ENCODE results near the gene KCNK17. TPM values are rescaled to one million over a fixed set of nuclear protein-coding genes. Genes with fewer than 3 reads are reported as not detected.

KCNK17 gene
- total RNA-seq, 1 donor from 2014 or later, result 3.7 TPM

- no peaks in the 10 kb centered on the region for H3K4me1 ChIP-seq
- no peak overlapping the region for H3K4me3 ChIP-seq
- intact Hi-C loops (cut with DNase I), result no loop called here
- peak; percentile 36 for DNase-seq
- no peaks in the 10 kb centered on the region for H3K9me3 ChIP-seq
- no peaks in the 10 kb centered on the region for H3K27me3 ChIP-seq
- H3K27ac ChIP-seq, result no peak overlapping the region
- TF ChIP-seq CTCF (IDR thresholded peaks at IDR 0.05), result no peak
- H3K36me3 ChIP-seq, result no peaks in the 10 kb centered on the region
- no peak for ATAC-seq
Observed at GRCh38 chr6:39281312-39281980, 32.8 kb downstream of the KCNK17 start.

- no peak overlapping the region for H3K27ac ChIP-seq
Observed at GRCh38 chr6:39280247-39280731, 33.9 kb downstream of the KCNK17 start.

GRCh38 chr6:39279539-39279938 lies 34.7 kb downstream of the KCNK17 start:
- intact Hi-C loops (cut with DNase I), result no loop called here
- Histone ChIP-seq H3K4me1 (no peaks in the 10 kb centered on the region), H3K27ac (no peak overlapping the region), H3K36me3 (no peaks in the 10 kb centered on the region), H3K4me3 (no peak overlapping the region), H3K9me3 (no peaks in the 10 kb centered on the region), H3K27me3 (no peaks in the 10 kb centered on the region)
- ATAC-seq, result peak; percentile 19
- TF ChIP-seq CTCF (IDR thresholded peaks at IDR 0.05), result no peak
- DNase-seq, result peak; percentile 57

More at GRCh38 chr6:39280247-39280731, 33.9 kb downstream of the KCNK17 start:
- Histone ChIP-seq H3K9me3 (no peaks in the 10 kb centered on the region), H3K36me3 (no peaks in the 10 kb centered on the region), H3K4me3 (no peak overlapping the region), H3K27me3 (no peaks in the 10 kb centered on the region), H3K4me1 (no peaks in the 10 kb centered on the region)
- intact Hi-C loops (cut with DNase I), result no loop called here
- DNase-seq, result peak; percentile 47
- TF ChIP-seq CTCF (IDR thresholded peaks at IDR 0.05), result no peak
- ATAC-seq, result peak; percentile 25

- H3K36me3 ChIP-seq, result no peaks in the 10 kb centered on the region
- no peak overlapping the region for H3K4me3 ChIP-seq
- intact Hi-C loops (cut with DNase I), result no loop called here
- no peak for TF ChIP-seq CTCF (IDR thresholded peaks at IDR 0.05)
- DNase-seq (no peak), ATAC-seq (no peak)
- H3K9me3 ChIP-seq, result no peaks in the 10 kb centered on the region
- no peaks in the 10 kb centered on the region for H3K27me3 ChIP-seq
- H3K27ac ChIP-seq, result no peak overlapping the region
- H3K4me1 ChIP-seq, result no peaks in the 10 kb centered on the region
Observed at GRCh38 chr6:39276379-39276995, 37.7 kb downstream of the KCNK17 start.

- Histone ChIP-seq H3K9me3 (no peaks in the 10 kb centered on the region), H3K4me3 (no peak overlapping the region), H3K27me3 (no peaks in the 10 kb centered on the region), H3K4me1 (no peaks in the 10 kb centered on the region), H3K36me3 (no peaks in the 10 kb centered on the region), H3K27ac (no peak overlapping the region)
- no peak for ATAC-seq
- intact Hi-C loops (cut with DNase I), result no loop called here
- no peak for DNase-seq
- no peak for TF ChIP-seq CTCF (IDR thresholded peaks at IDR 0.05)
Observed at GRCh38 chr6:39274903-39275302, 39.3 kb downstream of the KCNK17 start.
